ENCODE results near the gene HLA-G.
"Not testable (repeated sequence)": the region's sequence is repeated elsewhere in the genome, so short reads cannot be mapped to it uniquely, and the experiment has no call there.

DNA sequence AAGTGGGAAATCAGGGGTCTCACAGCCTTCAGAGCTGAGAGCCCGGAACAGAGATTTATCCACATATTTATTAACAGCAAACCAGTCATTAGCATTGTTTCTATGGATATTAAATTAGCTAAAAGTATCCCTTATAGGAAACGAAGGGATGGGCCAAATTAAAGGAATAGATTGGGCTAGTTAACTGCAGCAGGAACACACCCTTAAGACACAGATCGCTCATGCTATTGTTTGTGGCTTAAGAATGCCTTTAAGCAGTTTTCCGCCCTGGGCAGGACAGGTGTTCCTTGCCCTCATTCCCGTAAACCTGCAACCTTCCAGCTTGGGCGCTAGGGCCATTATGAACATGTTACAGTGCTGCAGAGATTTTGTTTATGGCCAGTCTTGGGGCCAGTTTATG lies 48.1 kb downstream of the HLA-G start:
- TF ChIP-seq, protein P1, sequence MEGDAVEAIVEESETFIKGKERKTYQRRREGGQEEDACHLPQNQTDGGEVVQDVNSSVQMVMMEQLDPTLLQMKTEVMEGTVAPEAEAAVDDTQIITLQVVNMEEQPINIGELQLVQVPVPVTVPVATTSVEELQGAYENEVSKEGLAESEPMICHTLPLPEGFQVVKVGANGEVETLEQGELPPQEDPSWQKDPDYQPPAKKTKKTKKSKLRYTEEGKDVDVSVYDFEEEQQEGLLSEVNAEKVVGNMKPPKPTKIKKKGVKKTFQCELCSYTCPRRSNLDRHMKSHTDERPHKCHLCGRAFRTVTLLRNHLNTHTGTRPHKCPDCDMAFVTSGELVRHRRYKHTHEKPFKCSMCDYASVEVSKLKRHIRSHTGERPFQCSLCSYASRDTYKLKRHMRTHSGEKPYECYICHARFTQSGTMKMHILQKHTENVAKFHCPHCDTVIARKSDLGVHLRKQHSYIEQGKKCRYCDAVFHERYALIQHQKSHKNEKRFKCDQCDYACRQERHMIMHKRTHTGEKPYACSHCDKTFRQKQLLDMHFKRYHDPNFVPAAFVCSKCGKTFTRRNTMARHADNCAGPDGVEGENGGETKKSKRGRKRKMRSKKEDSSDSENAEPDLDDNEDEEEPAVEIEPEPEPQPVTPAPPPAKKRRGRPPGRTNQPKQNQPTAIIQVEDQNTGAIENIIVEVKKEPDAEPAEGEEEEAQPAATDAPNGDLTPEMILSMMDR (IDR thresholded peaks at IDR 0.05) = not testable (repeated sequence)
- not testable (repeated sequence) for TF ChIP-seq POLR2A (IDR thresholded peaks at IDR 0.05)
